ENCODE results near the gene ATXN7L3. TPM values are rescaled to one million over a fixed set of nuclear protein-coding genes. Genes with fewer than 3 reads are reported as not detected.

ATXN7L3 gene
- total and polyA plus RNA-seq, 10 of the 15 experiments (the other 5 are each of a cell fraction or from before 2014, with no cell fraction given): 0.71 to 78.7 (median 32.7) TPM

DNA sequence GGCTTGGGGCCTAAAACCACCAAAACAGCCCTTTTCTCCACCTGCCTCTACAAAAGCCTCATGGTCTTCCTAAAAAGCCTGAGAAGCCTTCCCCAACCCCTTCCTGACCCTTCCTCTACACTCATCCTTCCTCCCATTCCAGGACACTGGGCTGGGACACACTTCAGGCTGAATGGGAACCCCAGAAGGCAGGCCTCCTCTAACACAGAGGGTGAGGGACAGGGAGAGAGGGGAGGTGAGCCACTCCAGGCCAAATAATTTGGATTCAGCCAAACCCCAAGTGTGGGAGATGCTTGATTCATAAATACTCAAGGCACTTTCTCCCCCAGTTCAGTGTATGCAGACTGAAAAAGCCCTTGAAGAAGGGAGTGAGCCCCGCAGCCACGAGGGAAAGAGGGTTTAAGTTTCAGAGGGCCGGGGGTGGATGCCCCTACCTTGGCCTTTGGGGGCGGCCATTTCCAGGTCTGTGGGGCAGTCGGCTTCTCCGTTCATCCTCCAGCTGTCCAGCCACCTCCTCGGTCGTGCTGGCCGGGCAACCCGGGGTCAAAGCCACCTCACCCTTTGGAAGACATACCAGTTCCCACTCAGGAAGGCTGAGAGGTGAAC lies 18.2 kb upstream of the ATXN7L3 start:
- ChIA-PET POLR2A (interaction anchor here (0.6 to 3.0 kb wide), 12 partner anchors 8 to 377 kb away, joined by 3 to 30 read pairs (median 5); partner anchors contain the start of genes GPATCH8, GRN, SLC25A39 and TMUB2), CTCF (interaction anchor here (0.9 to 3.9 kb wide), 11 partner anchors 8 to 306 kb away, joined by 3 to 43 read pairs (median 8); partner anchors contain the start of genes ATXN7L3, GRN, SLC25A39 and TMUB2), RAD21 (ENCODE audit: unreplicated experiment) (interaction anchor here (0.7 to 2.4 kb wide), 13 partner anchors 8 to 274 kb away, joined by 3 to 14 read pairs (median 5); partner anchors contain the start of genes ATXN7L3 and GRN), SMC1A (ENCODE audit: uncharacterized antibody, unreplicated experiment) (interaction anchor here (0.7 to 2.6 kb wide), 10 partner anchors 8 to 130 kb away, joined by 3 to 14 read pairs (median 7); partner anchors contain the start of genes GRN and SLC25A39)
- intact Hi-C loops (cut with micrococcal nuclease; ENCODE audit: unreplicated experiment): loop anchor here (2.0 to 10.0 kb wide), 2 partner anchors 131 to 287 kb away; partner anchors contain the start of gene GPATCH8
- DNase-seq (ENCODE audit: low read depth, low spot score) (no peak), ATAC-seq (no peak), FAIRE-seq (no peak)
- Histone ChIP-seq H3K9me3 (replicated peaks; ENCODE audit: control insufficient read depth, insufficient read depth, low read length) (no peaks in the 10 kb centered on the region), H3K4me2 (ENCODE audit: control insufficient read depth, insufficient read depth) (peak overlapping the region; percentile 97), H3K4me3 (peak overlapping the region; percentile 82), H3K4me1 (ENCODE audit: control insufficient read depth, insufficient read depth, low read length) (peaks cover 20% of the 10 kb centered on the region), H3K27me3 (replicated peaks in 1 of 2; ENCODE audit: control insufficient read depth in 2 of 2, insufficient read depth in 2 of 2, low read length in 1 of 2) (no peaks in the 10 kb centered on the region), H3K27ac (ENCODE audit: control insufficient read depth, insufficient read depth) (peak overlapping the region; percentile 80), H4K20me1 (ENCODE audit: control insufficient read depth, insufficient read depth) (no peaks in the 10 kb centered on the region), H2AFZ (ENCODE audit: control insufficient read depth, low read depth, low read length) (peak overlapping the region; percentile 21), H3K9ac (ENCODE audit: control insufficient read depth, insufficient read depth, low read length) (peak overlapping the region; percentile 77), H3K36me3 (ENCODE audit: control insufficient read depth in 2 of 2, insufficient read depth in 2 of 2, low read length in 1 of 2) (peaks cover 25 to 29% of the 10 kb centered on the region in 2 experiments), H3K79me2 (ENCODE audit: control insufficient read depth, insufficient read depth, low read length) (peaks cover 71% of the 10 kb centered on the region)
- in situ Hi-C loops (cut with MboI): loop anchor here (25.0 kb wide), 1 partner anchor 294 kb away; the partner anchor contains the start of gene GPATCH8
- BruUV-seq (replicated peaks): no TSS peak
- TF ChIP-seq BMI1 (IDR thresholded peaks at IDR 0.05; ENCODE audit: borderline replicate concordance) (no peak), NR2F1 (conservative IDR thresholded peaks at IDR 0.05) (no peak; the same call in 1 of the 2 replicates), MTA2 (IDR thresholded peaks at IDR 0.05; ENCODE audit: low read depth) (no peak), MXI1 (IDR thresholded peaks at IDR 0.05; ENCODE audit: low read depth, low read length) (peak; percentile 26; the same call in 1 of the 2 replicates), BACH1 (IDR thresholded peaks at IDR 0.05; ENCODE audit: borderline replicate concordance) (no peak), ZNF384 (IDR thresholded peaks at IDR 0.05; ENCODE audit: borderline replicate concordance, low read depth, low read length) (no peak), HDAC6 (IDR thresholded peaks at IDR 0.05; ENCODE audit: unreplicated experiment) (no peak), ASH2L (IDR thresholded peaks at IDR 0.05; ENCODE audit: borderline replicate concordance, low read depth) (no peak), SUPT20H (IDR thresholded peaks at IDR 0.05; ENCODE audit: borderline replicate concordance, control insufficient read depth, low read depth, low read length) (no peak), YY1 (IDR thresholded peaks at IDR 0.05; ENCODE audit: low read depth, low read length) (0 out of 2 replicates have a peak, but pooled peaks have one; percentile 11), FOXM1 (IDR thresholded peaks at IDR 0.05; ENCODE audit: low read depth, low read length) (no peak), ZZZ3 (IDR thresholded peaks at IDR 0.05; ENCODE audit: control insufficient read depth, insufficient read length, low read depth) (no peak), POU2F2 (IDR thresholded peaks at IDR 0.05; ENCODE audit: borderline replicate concordance, low read depth, low read length) (no peak), JUNB (IDR thresholded peaks at IDR 0.05) (no peak), SP1 (IDR thresholded peaks at IDR 0.05; ENCODE audit: low read depth, low read length) (no peak), EGR1 (IDR thresholded peaks at IDR 0.05; ENCODE audit: borderline replicate concordance in 1 of 2, low read depth in 2 of 2, low read length in 2 of 2) (no peak), ZNF622 (IDR thresholded peaks at IDR 0.05) (no peak), MTA3 (IDR thresholded peaks at IDR 0.05; ENCODE audit: borderline replicate concordance, low read length) (no peak), PML (IDR thresholded peaks at IDR 0.05; ENCODE audit: low read length) (0 out of 2 replicates have a peak, but pooled peaks have one; percentile 42)
- TF ChIP-seq, protein P1, sequence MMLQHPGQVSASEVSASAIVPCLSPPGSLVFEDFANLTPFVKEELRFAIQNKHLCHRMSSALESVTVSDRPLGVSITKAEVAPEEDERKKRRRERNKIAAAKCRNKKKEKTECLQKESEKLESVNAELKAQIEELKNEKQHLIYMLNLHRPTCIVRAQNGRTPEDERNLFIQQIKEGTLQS (IDR thresholded peaks at IDR 0.05; ENCODE audit: borderline replicate concordance, extremely low read depth, low read depth, low read length): no peak
- TF ChIP-seq, protein P2, sequence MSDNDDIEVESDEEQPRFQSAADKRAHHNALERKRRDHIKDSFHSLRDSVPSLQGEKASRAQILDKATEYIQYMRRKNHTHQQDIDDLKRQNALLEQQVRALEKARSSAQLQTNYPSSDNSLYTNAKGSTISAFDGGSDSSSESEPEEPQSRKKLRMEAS (IDR thresholded peaks at IDR 0.05; ENCODE audit: low read depth, low read length): 0 out of 2 replicates have a peak, but pooled peaks have one; percentile 47
- 0% methylated on average over 10 of the region's 10 CpGs for WGBS (ENCODE audit: insufficient coverage, insufficient replicate concordance, low lambda C conversion rate, missing lambda C conversion rate)
